ENCODE data around the gene HTR1E. TPM values are rescaled to one million over a fixed set of nuclear protein-coding genes. Genes with fewer than 3 reads are reported as not detected.

HTR1E gene
- total RNA-seq, 1 donor from 2014 or later = not detected

DNA sequence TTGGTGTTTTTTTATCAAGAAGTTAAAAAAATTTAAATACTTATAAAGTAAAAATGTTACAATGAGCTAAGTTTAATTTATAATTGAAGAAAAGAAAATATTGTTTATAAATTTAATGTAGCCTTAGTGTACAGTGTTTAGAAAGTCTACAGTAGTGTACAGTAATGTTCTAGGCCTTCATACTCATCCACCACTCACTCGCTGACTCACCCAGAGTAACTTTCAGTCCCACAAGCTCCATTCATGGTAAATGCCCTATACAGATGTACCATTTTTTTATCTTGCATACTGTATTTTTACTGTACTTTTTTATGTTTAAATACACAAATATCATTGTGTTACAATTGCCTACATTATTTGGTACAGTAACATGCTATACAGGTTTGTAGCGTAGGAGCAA lies 26.0 kb downstream of the HTR1E start:
- Histone ChIP-seq H3K36me3 (no peaks in the 10 kb centered on the region), H3K27me3 (ENCODE audit: low read depth) (no peaks in the 10 kb centered on the region), H3K4me3 (no peak overlapping the region), H3K27ac (replicated peaks) (no peak overlapping the region), H3K9me3 (replicated peaks) (no peaks in the 10 kb centered on the region), H3K4me1 (no peaks in the 10 kb centered on the region)
- DNase-seq = no peak
- TF ChIP-seq, protein P1, sequence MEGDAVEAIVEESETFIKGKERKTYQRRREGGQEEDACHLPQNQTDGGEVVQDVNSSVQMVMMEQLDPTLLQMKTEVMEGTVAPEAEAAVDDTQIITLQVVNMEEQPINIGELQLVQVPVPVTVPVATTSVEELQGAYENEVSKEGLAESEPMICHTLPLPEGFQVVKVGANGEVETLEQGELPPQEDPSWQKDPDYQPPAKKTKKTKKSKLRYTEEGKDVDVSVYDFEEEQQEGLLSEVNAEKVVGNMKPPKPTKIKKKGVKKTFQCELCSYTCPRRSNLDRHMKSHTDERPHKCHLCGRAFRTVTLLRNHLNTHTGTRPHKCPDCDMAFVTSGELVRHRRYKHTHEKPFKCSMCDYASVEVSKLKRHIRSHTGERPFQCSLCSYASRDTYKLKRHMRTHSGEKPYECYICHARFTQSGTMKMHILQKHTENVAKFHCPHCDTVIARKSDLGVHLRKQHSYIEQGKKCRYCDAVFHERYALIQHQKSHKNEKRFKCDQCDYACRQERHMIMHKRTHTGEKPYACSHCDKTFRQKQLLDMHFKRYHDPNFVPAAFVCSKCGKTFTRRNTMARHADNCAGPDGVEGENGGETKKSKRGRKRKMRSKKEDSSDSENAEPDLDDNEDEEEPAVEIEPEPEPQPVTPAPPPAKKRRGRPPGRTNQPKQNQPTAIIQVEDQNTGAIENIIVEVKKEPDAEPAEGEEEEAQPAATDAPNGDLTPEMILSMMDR (IDR thresholded peaks at IDR 0.05; ENCODE audit: borderline replicate concordance) = no peak
- intact Hi-C loops (cut with micrococcal nuclease) = no loop called here

DNA sequence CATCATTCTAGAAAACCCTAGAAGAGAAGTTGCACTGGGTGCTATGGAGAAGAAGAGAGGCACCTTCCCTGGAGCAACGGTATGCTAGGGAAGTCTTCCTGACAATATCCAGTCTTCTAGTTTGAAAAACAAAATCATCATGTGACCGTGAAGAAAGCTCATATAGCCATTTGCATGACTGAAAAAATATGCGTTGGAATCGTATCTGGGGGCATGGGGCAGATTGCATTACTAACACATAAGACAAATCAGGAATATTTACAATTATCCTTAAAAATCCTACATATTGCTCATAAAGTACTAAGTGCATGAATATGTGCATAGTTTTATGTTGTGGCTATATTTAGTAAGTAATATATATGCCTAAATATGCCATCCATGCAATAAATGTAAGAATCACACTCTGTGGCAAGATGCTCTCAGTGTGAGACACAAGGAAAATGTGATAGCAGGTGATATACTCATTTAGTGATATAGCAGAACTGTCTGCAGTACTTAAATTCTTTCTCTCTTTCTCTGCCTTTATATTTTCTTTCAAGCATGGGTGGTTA lies 26.8 kb downstream of the HTR1E start:
- Histone ChIP-seq H3K27me3 (ENCODE audit: low read depth) (no peaks in the 10 kb centered on the region), H3K4me3 (no peak overlapping the region), H3K36me3 (no peaks in the 10 kb centered on the region), H3K9me3 (replicated peaks) (no peaks in the 10 kb centered on the region), H3K27ac (replicated peaks) (no peak overlapping the region), H3K4me1 (no peaks in the 10 kb centered on the region)
- TF ChIP-seq, protein P1 (IDR thresholded peaks at IDR 0.05; ENCODE audit: borderline replicate concordance) = no peak
- intact Hi-C loops (cut with micrococcal nuclease) = no loop called here
- DNase-seq = no peak

DNA sequence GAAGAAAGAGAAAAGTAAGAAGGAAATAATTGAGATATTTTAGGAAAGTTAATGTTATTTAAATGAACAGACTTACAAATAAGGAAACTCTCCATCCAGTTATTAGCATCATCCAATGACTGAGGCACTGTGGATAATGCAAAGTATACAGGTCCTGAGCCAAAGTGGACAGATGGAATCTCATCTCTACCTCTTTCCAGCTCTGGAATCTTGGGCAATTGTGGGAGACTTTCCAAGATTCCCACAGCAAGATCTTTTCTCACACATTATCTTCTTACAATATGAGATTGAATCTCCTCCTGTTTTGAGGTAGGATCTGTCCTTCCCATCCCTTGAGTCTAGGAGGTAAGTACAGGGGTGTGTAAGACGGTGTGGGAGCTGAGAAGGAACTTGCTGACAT lies 28.9 kb downstream of the HTR1E start:
- TF ChIP-seq, protein P1 (IDR thresholded peaks at IDR 0.05; ENCODE audit: borderline replicate concordance) = no peak
- H3K9me3 ChIP-seq (replicated peaks) = no peaks in the 10 kb centered on the region
- H3K36me3 ChIP-seq = no peaks in the 10 kb centered on the region
- DNase-seq = no peak
- no peaks in the 10 kb centered on the region for H3K27me3 ChIP-seq (ENCODE audit: low read depth)
- H3K4me3 ChIP-seq = no peak overlapping the region
- intact Hi-C loops (cut with micrococcal nuclease) = no loop called here
- no peak overlapping the region for H3K27ac ChIP-seq (replicated peaks)
- no peaks in the 10 kb centered on the region for H3K4me1 ChIP-seq

DNA sequence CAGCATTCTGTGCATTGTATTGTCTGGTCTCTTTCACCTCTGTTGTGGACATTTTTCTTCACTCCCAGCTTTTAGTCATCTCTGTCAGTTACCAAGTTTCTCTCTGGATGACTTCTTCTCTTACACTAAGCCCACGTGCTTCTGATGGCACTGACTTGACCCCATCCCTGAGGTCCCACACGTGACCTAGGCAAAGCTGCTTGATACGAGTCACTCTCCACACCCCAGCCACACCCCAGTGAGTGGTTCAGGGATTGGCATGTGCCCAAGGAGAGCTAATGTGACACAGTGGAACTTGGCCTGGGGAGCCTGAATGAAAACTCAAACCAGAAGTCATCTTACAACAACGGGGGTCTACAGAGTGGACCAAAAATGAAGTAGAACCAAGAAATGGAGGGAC lies 32.2 kb downstream of the HTR1E start:
- intact Hi-C loops (cut with micrococcal nuclease) = no loop called here
- H3K4me1 ChIP-seq = no peaks in the 10 kb centered on the region
- H3K27ac ChIP-seq (replicated peaks) = no peak overlapping the region
- TF ChIP-seq, protein P1 (IDR thresholded peaks at IDR 0.05; ENCODE audit: borderline replicate concordance) = no peak
- H3K27me3 ChIP-seq (ENCODE audit: low read depth) = no peaks in the 10 kb centered on the region
- H3K9me3 ChIP-seq (replicated peaks) = no peaks in the 10 kb centered on the region
- no peak for DNase-seq
- H3K36me3 ChIP-seq = no peaks in the 10 kb centered on the region
- no peak overlapping the region for H3K4me3 ChIP-seq

DNA sequence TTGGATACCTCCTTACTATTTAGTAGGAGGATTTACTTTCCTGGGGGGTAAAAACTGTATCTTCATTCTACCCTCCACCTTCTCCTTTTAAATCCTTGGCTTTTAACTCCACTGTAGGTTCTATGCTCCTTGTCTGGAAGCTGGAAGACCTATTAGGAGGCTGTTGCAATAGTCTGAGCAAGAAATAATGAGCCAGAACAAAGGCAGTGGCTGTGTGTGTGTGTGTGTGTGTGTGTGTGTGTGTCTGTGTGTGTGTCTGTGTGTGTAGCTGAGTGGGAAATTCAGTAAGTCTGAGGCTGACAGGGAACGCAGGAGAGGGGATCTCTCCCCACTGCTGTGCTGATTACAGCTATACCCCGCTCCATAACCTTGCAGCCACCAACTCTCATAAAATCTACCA lies 35.8 kb downstream of the HTR1E start:
- Histone ChIP-seq H3K4me1 (no peaks in the 10 kb centered on the region), H3K9me3 (replicated peaks) (no peaks in the 10 kb centered on the region), H3K4me3 (no peak overlapping the region), H3K36me3 (no peaks in the 10 kb centered on the region), H3K27me3 (ENCODE audit: low read depth) (peaks cover 5% of the 10 kb centered on the region), H3K27ac (replicated peaks) (no peak overlapping the region)
- no peak for DNase-seq
- intact Hi-C loops (cut with micrococcal nuclease) = no loop called here
- TF ChIP-seq, protein P1 (IDR thresholded peaks at IDR 0.05; ENCODE audit: borderline replicate concordance) = no peak

Data from left ventricle myocardium inferior (tissue), 1 donor.